ENCODE measurements around the gene TSFM. TPM values are rescaled to one million over a fixed set of nuclear protein-coding genes. Genes with fewer than 3 reads are reported as not detected.

Gene TSFM
- total and polyA plus RNA-seq, 9 of the 15 experiments (the other 6 are each of a cell fraction or from before 2014, with no cell fraction given): 44.6 to 198 (median 60.2) TPM

DNA sequence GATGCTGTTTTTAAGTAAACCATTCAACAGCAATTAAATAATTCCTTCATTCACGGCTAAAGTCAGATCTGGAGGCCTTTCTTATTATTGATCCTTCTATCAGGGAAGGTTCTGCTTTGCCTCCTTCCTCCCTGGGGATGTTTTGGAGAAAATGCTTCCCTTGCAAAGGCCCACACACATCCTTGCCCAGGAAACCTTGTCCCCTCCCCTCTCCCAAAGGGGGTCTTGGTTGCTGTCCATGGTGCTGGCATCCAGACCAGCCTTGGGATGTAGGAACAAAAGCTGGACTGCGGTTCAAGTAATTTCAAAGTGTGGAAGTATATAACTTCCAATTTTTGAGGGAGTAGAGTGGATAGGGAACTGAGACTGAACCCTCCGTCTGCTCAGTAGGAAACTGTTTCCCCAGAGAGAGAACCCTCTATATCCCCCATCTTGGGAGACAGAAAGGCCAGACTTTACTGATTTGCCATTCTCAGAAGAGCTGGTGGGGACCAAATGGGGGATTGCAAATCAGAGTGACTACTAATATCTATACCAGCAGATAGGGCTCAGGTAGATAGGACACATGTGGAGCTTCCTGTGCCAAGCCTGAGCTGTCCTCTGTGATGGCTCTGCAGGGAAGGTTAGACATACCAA, 22.1 kb upstream of the TSFM start (continued):
- TF ChIP-seq, protein P1, sequence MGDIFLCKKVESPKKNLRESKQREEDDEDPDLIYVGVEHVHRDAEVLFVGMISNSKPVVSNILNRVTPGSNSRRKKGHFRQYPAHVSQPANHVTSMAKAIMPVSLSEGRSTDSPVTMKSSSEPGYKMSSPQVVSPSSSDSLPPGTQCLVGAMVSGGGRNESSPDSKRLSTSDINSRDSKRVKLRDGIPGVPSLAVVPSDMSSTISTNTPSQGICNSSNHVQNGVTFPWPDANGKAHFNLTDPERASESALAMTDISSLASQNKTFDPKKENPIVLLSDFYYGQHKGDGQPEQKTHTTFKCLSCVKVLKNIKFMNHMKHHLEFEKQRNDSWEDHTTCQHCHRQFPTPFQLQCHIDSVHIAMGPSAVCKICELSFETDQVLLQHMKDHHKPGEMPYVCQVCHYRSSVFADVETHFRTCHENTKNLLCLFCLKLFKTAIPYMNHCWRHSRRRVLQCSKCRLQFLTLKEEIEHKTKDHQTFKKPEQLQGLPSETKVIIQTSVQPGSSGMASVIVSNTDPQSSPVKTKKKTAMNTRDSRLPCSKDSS (IDR thresholded peaks at IDR 0.05; ENCODE audit: low read depth, partially characterized antibody): no peak
- TF ChIP-seq KLF6 (CRISPR knock-in tag; IDR thresholded peaks at IDR 0.05; ENCODE audit: borderline replicate concordance) (no peak), NEUROD1 (IDR thresholded peaks at IDR 0.05; ENCODE audit: borderline replicate concordance, low read depth, low read length, partially characterized antibody) (no peak), TFAM (CRISPR knock-in tag; conservative IDR thresholded peaks at IDR 0.05) (no peak), NCOA6 (IDR thresholded peaks at IDR 0.05) (no peak), ZNF766 (CRISPR knock-in tag; conservative IDR thresholded peaks at IDR 0.05) (no peak), ZNF316 (IDR thresholded peaks at IDR 0.05) (no peak), TAF7 (tag; IDR thresholded peaks at IDR 0.05) (no peak), ZBTB7A (IDR thresholded peaks at IDR 0.05; ENCODE audit: borderline replicate concordance, control insufficient read depth, low read depth, low read length) (peak; percentile 87), EHMT2 (IDR thresholded peaks at IDR 0.05) (peak; percentile 91), SRSF1 (IDR thresholded peaks at IDR 0.05; ENCODE audit: low read depth, low read length) (no peak), PHF8 (IDR thresholded peaks at IDR 0.05; ENCODE audit: borderline replicate concordance, low read length) (no peak)
- TF ChIP-seq, protein P2, sequence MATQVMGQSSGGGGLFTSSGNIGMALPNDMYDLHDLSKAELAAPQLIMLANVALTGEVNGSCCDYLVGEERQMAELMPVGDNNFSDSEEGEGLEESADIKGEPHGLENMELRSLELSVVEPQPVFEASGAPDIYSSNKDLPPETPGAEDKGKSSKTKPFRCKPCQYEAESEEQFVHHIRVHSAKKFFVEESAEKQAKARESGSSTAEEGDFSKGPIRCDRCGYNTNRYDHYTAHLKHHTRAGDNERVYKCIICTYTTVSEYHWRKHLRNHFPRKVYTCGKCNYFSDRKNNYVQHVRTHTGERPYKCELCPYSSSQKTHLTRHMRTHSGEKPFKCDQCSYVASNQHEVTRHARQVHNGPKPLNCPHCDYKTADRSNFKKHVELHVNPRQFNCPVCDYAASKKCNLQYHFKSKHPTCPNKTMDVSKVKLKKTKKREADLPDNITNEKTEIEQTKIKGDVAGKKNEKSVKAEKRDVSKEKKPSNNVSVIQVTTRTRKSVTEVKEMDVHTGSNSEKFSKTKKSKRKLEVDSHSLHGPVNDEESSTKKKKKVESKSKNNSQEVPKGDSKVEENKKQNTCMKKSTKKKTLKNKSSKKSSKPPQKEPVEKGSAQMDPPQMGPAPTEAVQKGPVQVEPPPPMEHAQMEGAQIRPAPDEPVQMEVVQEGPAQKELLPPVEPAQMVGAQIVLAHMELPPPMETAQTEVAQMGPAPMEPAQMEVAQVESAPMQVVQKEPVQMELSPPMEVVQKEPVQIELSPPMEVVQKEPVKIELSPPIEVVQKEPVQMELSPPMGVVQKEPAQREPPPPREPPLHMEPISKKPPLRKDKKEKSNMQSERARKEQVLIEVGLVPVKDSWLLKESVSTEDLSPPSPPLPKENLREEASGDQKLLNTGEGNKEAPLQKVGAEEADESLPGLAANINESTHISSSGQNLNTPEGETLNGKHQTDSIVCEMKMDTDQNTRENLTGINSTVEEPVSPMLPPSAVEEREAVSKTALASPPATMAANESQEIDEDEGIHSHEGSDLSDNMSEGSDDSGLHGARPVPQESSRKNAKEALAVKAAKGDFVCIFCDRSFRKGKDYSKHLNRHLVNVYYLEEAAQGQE (IDR thresholded peaks at IDR 0.05; ENCODE audit: borderline replicate concordance): peak; percentile 96
- TF ChIP-seq, protein P2 (CRISPR knock-in tag; IDR thresholded peaks at IDR 0.05; ENCODE audit: low read depth): peak; percentile 82

All from K562 (cell line).